ENCODE results near the gene EYA3. TPM values are rescaled to one million over a fixed set of nuclear protein-coding genes. Genes with fewer than 3 reads are reported as not detected.

EYA3 gene
- total and polyA plus RNA-seq, 2 donors from 2014 or later, result 10.2 to 32.0 TPM

- DNase-seq (peak in 4 of 5 donors; percentile 42 to 74 (median 58)), FAIRE-seq (no peak)
- H3K4me3 ChIP-seq (ENCODE audit: low read length in 3 of 3), result no peak overlapping the region
- H3K36me3 ChIP-seq (ENCODE audit: control insufficient read depth in 2 of 3, insufficient read depth in 3 of 3, low read length in 3 of 3), result no peaks in the 10 kb centered on the region
- no peaks in the 10 kb centered on the region for H3K27me3 ChIP-seq (ENCODE audit: control insufficient read depth, insufficient read depth, low read length)
- H3K9ac ChIP-seq (ENCODE audit: low read length in 3 of 3), result no peak overlapping the region
- H3K27ac ChIP-seq (ENCODE audit: low read depth in 2 of 2, low read length in 2 of 2), result no peak overlapping the region
- intact Hi-C loops (cut with DNase I), result no loop called here
- TF ChIP-seq CTCF (IDR thresholded peaks at IDR 0.05; ENCODE audit: borderline replicate concordance, extremely low read depth, insufficient read depth), result no peak
- no peaks in the 10 kb centered on the region for H3K9me3 ChIP-seq (ENCODE audit: control insufficient read depth in 2 of 3, insufficient read depth in 1 of 3, low read length in 3 of 3)
- peaks cover 0 to 2% (median 0%) of the 10 kb centered on the region in 3 donors for H3K4me1 ChIP-seq (ENCODE audit: control insufficient read depth in 2 of 3, insufficient read depth in 2 of 3, low read depth in 1 of 3, low read length in 3 of 3)
Measured at GRCh38 chr1:28132171-28133167, 44.1 kb upstream of the EYA3 start.

DNA sequence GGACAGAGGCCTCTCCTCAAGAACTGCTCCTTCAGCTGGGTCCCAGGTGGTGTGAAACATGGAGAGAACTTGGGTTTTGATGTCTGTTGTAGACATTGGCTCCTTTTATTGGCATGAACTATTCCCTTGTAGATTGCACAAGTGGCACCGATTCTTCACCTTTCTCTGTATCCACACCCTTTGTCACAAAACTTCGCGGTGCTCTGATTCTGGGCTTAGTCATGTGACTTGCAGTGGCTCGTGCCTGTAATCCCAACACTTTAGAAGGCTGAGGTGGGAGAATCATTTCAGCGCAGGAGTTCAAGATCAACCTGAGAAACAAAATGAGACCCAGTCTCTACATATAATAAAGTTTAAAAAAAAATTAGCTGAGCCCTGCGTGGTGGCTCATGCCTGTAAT, 42.5 kb upstream of the EYA3 start:
- Histone ChIP-seq H3K9ac (ENCODE audit: low read length in 3 of 3) (no peak overlapping the region), H3K36me3 (ENCODE audit: control insufficient read depth in 2 of 3, insufficient read depth in 3 of 3, low read length in 3 of 3) (no peaks in the 10 kb centered on the region), H3K9me3 (ENCODE audit: control insufficient read depth in 2 of 3, insufficient read depth in 1 of 3, low read length in 3 of 3) (no peaks in the 10 kb centered on the region), H3K27me3 (ENCODE audit: control insufficient read depth, insufficient read depth, low read length) (no peaks in the 10 kb centered on the region), H3K4me1 (ENCODE audit: control insufficient read depth in 2 of 3, insufficient read depth in 2 of 3, low read depth in 1 of 3, low read length in 3 of 3) (no peaks in the 10 kb centered on the region), H3K4me3 (ENCODE audit: low read length in 3 of 3) (no peak overlapping the region), H3K27ac (ENCODE audit: low read depth in 2 of 2, low read length in 2 of 2) (no peak overlapping the region)
- TF ChIP-seq CTCF (IDR thresholded peaks at IDR 0.05; ENCODE audit: borderline replicate concordance, extremely low read depth, insufficient read depth), result no peak
- DNase-seq, result no peak
- intact Hi-C loops (cut with DNase I), result no loop called here
- no peak for FAIRE-seq

GRCh38 chr1:28129150-28129549, 40.7 kb upstream of the EYA3 start:
- Histone ChIP-seq H3K27me3 (ENCODE audit: control insufficient read depth, insufficient read depth, low read length) (no peaks in the 10 kb centered on the region), H3K36me3 (ENCODE audit: control insufficient read depth in 2 of 3, insufficient read depth in 3 of 3, low read length in 3 of 3) (no peaks in the 10 kb centered on the region), H3K9ac (ENCODE audit: low read length in 3 of 3) (no peak overlapping the region), H3K27ac (ENCODE audit: low read depth in 2 of 2, low read length in 2 of 2) (no peak overlapping the region), H3K4me1 (ENCODE audit: control insufficient read depth in 2 of 3, insufficient read depth in 2 of 3, low read depth in 1 of 3, low read length in 3 of 3) (no peaks in the 10 kb centered on the region), H3K9me3 (ENCODE audit: control insufficient read depth in 2 of 3, insufficient read depth in 1 of 3, low read length in 3 of 3) (no peaks in the 10 kb centered on the region), H3K4me3 (ENCODE audit: low read length in 3 of 3) (no peak overlapping the region)
- DNase-seq, result peak in 1 of 5 donors; percentile 80
- no peak for FAIRE-seq
- intact Hi-C loops (cut with DNase I), result no loop called here
- TF ChIP-seq CTCF (IDR thresholded peaks at IDR 0.05; ENCODE audit: borderline replicate concordance, extremely low read depth, insufficient read depth), result no peak

Data from kidney (tissue), 14 donors.